Measurements from ENCODE around the gene CYSRT1. TPM values are rescaled to one million over a fixed set of nuclear protein-coding genes. Genes with fewer than 3 reads are reported as not detected.

CYSRT1 gene
- total and polyA plus RNA-seq, 2 donors (not counting 1 experiment from before 2014, with no cell fraction given), result 0.19 to 0.66 TPM

GRCh38 chr9:137182836-137183235 is 42.1 kb upstream of the CYSRT1 start:
- H2AFZ ChIP-seq (ENCODE audit: low read length), result no peak overlapping the region
- H3K9ac ChIP-seq (ENCODE audit: insufficient read depth, low read length), result no peak overlapping the region
- H3K4me3 ChIP-seq (replicated peaks in 1 of 4; ENCODE audit: control extremely low read depth in 1 of 4, insufficient read depth in 1 of 4, low read depth in 3 of 4, low read length in 4 of 4), result no peak overlapping the region
- H3K4me1 ChIP-seq (ENCODE audit: control insufficient read depth, extremely low read depth, insufficient read depth, low read length), result peaks cover 13% of the 10 kb centered on the region
- no peak for TF ChIP-seq EZH2 (IDR thresholded peaks at IDR 0.05; ENCODE audit: low read length, missing control alignments)
- no peak for TF ChIP-seq CTCF (conservative IDR thresholded peaks at IDR 0.05 in 1 of 2, IDR thresholded peaks at IDR 0.05 in 1 of 2; ENCODE audit: low read depth in 1 of 2, low read length in 2 of 2)
- H3K9me3 ChIP-seq (ENCODE audit: control insufficient read depth, insufficient read depth, low read depth, low read length), result no peaks in the 10 kb centered on the region
- H3K27ac ChIP-seq (ENCODE audit: insufficient read depth, low read length), result no peak overlapping the region
- H4K20me1 ChIP-seq (ENCODE audit: control insufficient read depth, extremely low read depth, insufficient read depth, low read length), result no peaks in the 10 kb centered on the region
- no peak overlapping the region for H3K4me2 ChIP-seq (ENCODE audit: extremely low read depth, insufficient read depth, low read length)
- H3K79me2 ChIP-seq (ENCODE audit: control insufficient read depth, insufficient read depth, low read length), result peaks cover 11% of the 10 kb centered on the region
- no peaks in the 10 kb centered on the region for H3K27me3 ChIP-seq (ENCODE audit: control insufficient read depth, insufficient read depth, low read length)
- H3K36me3 ChIP-seq (ENCODE audit: control insufficient read depth, insufficient read depth, low read length), result peaks cover 39% of the 10 kb centered on the region
- DNase-seq (ENCODE audit: low read depth in 2 of 2), result no peak

- H3K9ac ChIP-seq (ENCODE audit: insufficient read depth, low read length), result no peak overlapping the region
- no peak for DNase-seq (ENCODE audit: low read depth in 2 of 2)
- no peaks in the 10 kb centered on the region for H3K9me3 ChIP-seq (ENCODE audit: control insufficient read depth, insufficient read depth, low read depth, low read length)
- no peak for TF ChIP-seq EZH2 (IDR thresholded peaks at IDR 0.05; ENCODE audit: low read length, missing control alignments)
- no peak for TF ChIP-seq CTCF (conservative IDR thresholded peaks at IDR 0.05 in 1 of 2, IDR thresholded peaks at IDR 0.05 in 1 of 2; ENCODE audit: low read depth in 1 of 2, low read length in 2 of 2)
- peaks cover 39% of the 10 kb centered on the region for H3K36me3 ChIP-seq (ENCODE audit: control insufficient read depth, insufficient read depth, low read length)
- H3K4me1 ChIP-seq (ENCODE audit: control insufficient read depth, extremely low read depth, insufficient read depth, low read length), result peaks cover 12% of the 10 kb centered on the region
- no peak overlapping the region for H3K4me2 ChIP-seq (ENCODE audit: extremely low read depth, insufficient read depth, low read length)
- no peak overlapping the region for H3K4me3 ChIP-seq (replicated peaks in 1 of 4; ENCODE audit: control extremely low read depth in 1 of 4, insufficient read depth in 1 of 4, low read depth in 3 of 4, low read length in 4 of 4)
- H4K20me1 ChIP-seq (ENCODE audit: control insufficient read depth, extremely low read depth, insufficient read depth, low read length), result no peaks in the 10 kb centered on the region
- H2AFZ ChIP-seq (ENCODE audit: low read length), result no peak overlapping the region
- H3K79me2 ChIP-seq (ENCODE audit: control insufficient read depth, insufficient read depth, low read length), result peaks cover 15% of the 10 kb centered on the region
- H3K27ac ChIP-seq (ENCODE audit: insufficient read depth, low read length), result no peak overlapping the region
- no peaks in the 10 kb centered on the region for H3K27me3 ChIP-seq (ENCODE audit: control insufficient read depth, insufficient read depth, low read length)
These were observed 40.9 kb upstream of the CYSRT1 start for GRCh38 chr9:137183980-137184595.

- TF ChIP-seq CTCF (conservative IDR thresholded peaks at IDR 0.05 in 1 of 2, IDR thresholded peaks at IDR 0.05 in 1 of 2; ENCODE audit: low read depth in 1 of 2, low read length in 2 of 2) (no peak), EZH2 (IDR thresholded peaks at IDR 0.05; ENCODE audit: low read length, missing control alignments) (no peak)
- Histone ChIP-seq H3K4me3 (replicated peaks in 1 of 4; ENCODE audit: control extremely low read depth in 1 of 4, insufficient read depth in 1 of 4, low read depth in 3 of 4, low read length in 4 of 4) (no peak overlapping the region), H3K9me3 (ENCODE audit: control insufficient read depth, insufficient read depth, low read depth, low read length) (no peaks in the 10 kb centered on the region), H3K27me3 (ENCODE audit: control insufficient read depth, insufficient read depth, low read length) (no peaks in the 10 kb centered on the region), H3K36me3 (ENCODE audit: control insufficient read depth, insufficient read depth, low read length) (peaks cover 34% of the 10 kb centered on the region), H3K9ac (ENCODE audit: insufficient read depth, low read length) (no peak overlapping the region), H4K20me1 (ENCODE audit: control insufficient read depth, extremely low read depth, insufficient read depth, low read length) (no peaks in the 10 kb centered on the region), H3K4me1 (ENCODE audit: control insufficient read depth, extremely low read depth, insufficient read depth, low read length) (peaks cover 19% of the 10 kb centered on the region), H2AFZ (ENCODE audit: low read length) (no peak overlapping the region), H3K4me2 (ENCODE audit: extremely low read depth, insufficient read depth, low read length) (no peak overlapping the region), H3K79me2 (ENCODE audit: control insufficient read depth, insufficient read depth, low read length) (peaks cover 23% of the 10 kb centered on the region), H3K27ac (ENCODE audit: insufficient read depth, low read length) (no peak overlapping the region)
- no peak for DNase-seq (ENCODE audit: low read depth in 2 of 2)
These were observed 39.9 kb upstream of the CYSRT1 start for GRCh38 chr9:137184881-137185660.

Data from fibroblast of lung (primary cell).